ENCODE measurements around the gene PPP2R2B.
"Not testable (repeated sequence)": the region's sequence is repeated elsewhere in the genome, so short reads cannot be mapped to it uniquely, and the experiment has no call there.

Gene PPP2R2B

GRCh38 chr5:146643776-146644175, 234.8 kb downstream of the PPP2R2B start:
- no peak for DNase-seq

- DNase-seq, result no peak
Measured at GRCh38 chr5:146642410-146642809, 236.1 kb downstream of the PPP2R2B start.

- no peak for DNase-seq
Measured at GRCh38 chr5:146641941-146642340, 236.6 kb downstream of the PPP2R2B start.

- DNase-seq, result no peak
Measured at GRCh38 chr5:146640285-146640896, 238.2 kb downstream of the PPP2R2B start.

GRCh38 chr5:146635443-146635842, 243.1 kb downstream of the PPP2R2B start:
- DNase-seq, result no peak

GRCh38 chr5:146633323-146633764, 245.2 kb downstream of the PPP2R2B start:
- no peak for DNase-seq

GRCh38 chr5:146632620-146633322, 245.8 kb downstream of the PPP2R2B start:
- DNase-seq, result no peak

- DNase-seq, result no peak
Measured at GRCh38 chr5:146630472-146630871, 248.1 kb downstream of the PPP2R2B start.

GRCh38 chr5:146628950-146629349, 249.6 kb downstream of the PPP2R2B start:
- DNase-seq, result no peak

- no peak for DNase-seq
Measured at GRCh38 chr5:146626936-146627335, 251.6 kb downstream of the PPP2R2B start.

GRCh38 chr5:146624179-146624578, 254.4 kb downstream of the PPP2R2B start:
- no peak for DNase-seq

- DNase-seq, result no peak
Measured at GRCh38 chr5:146623666-146624065, 254.9 kb downstream of the PPP2R2B start.

GRCh38 chr5:146623009-146623408, 255.5 kb downstream of the PPP2R2B start:
- no peak for DNase-seq

GRCh38 chr5:146622391-146622790, 256.2 kb downstream of the PPP2R2B start:
- no peak for DNase-seq

GRCh38 chr5:146620669-146621051, 257.9 kb downstream of the PPP2R2B start:
- no peak for DNase-seq

GRCh38 chr5:146620031-146620668, 258.4 kb downstream of the PPP2R2B start:
- no peak for DNase-seq

- DNase-seq, result no peak
Measured at GRCh38 chr5:146618434-146618833, 260.1 kb downstream of the PPP2R2B start.

GRCh38 chr5:146609731-146610130, 268.8 kb downstream of the PPP2R2B start:
- not testable (repeated sequence) for DNase-seq

- no peak for DNase-seq
Measured at GRCh38 chr5:146607659-146608332, 270.8 kb downstream of the PPP2R2B start.

- no peak for DNase-seq
Measured at GRCh38 chr5:146606893-146607292, 271.7 kb downstream of the PPP2R2B start.

- no peak for DNase-seq
Measured at GRCh38 chr5:146600376-146600775, 278.2 kb downstream of the PPP2R2B start.

GRCh38 chr5:146599261-146599660, 279.3 kb downstream of the PPP2R2B start:
- DNase-seq, result no peak

- no peak for DNase-seq
Measured at GRCh38 chr5:146595088-146595487, 283.5 kb downstream of the PPP2R2B start.

- DNase-seq, result no peak
Measured at GRCh38 chr5:146592352-146592751, 286.2 kb downstream of the PPP2R2B start.

Measured in activated T-cell treated with anti-CD3 and anti-CD28 coated beads, Interleukin-2, amount 50 U/mL, for 48 hours (primary cell).